SU-DHL-6 (cell line): ENCODE measurements around the gene TREM1.

Source experiments
- H2AFZ ChIP-seq: fragments of 200-600 bp; sonication (generic); 2 replicates; pipeline ENCODE4 v1.6.1; 2014; ENCODE audit warnings: low read depth, mild to moderate bottlenecking, moderate library complexity, mixed read lengths, antibody characterized with exemption, low read length; ENCODE audit not compliant: severe bottlenecking
- H3F3A ChIP-seq: fragments of 200-600 bp; shearing (Covaris generic); 2 replicates; pipeline ENCODE4 v1.6.0; 2016; ENCODE audit warnings: antibody characterized with exemption, mild to moderate bottlenecking; ENCODE audit not compliant: insufficient read depth
- H3K27ac ChIP-seq: fragments of 200-600 bp; sonication (generic); 2 replicates; pipeline ENCODE4 v1.5.1; 2016; ENCODE audit warnings: low read depth, mild to moderate bottlenecking, low read length, moderate library complexity, mixed read lengths
- H3K27me3 ChIP-seq: fragments of 200-600 bp; sonication (generic), shearing (Covaris generic); 2 replicates; pipeline ENCODE4 v1.6.0; 2014; ENCODE audit warnings: mild to moderate bottlenecking, low read length
- H3K36me3 ChIP-seq: fragments of 200-600 bp; sonication (generic); 2 replicates; pipeline ENCODE4 v1.6.1; 2014; ENCODE audit warnings: mild to moderate bottlenecking, low read length, mixed read lengths
- H3K4me2 ChIP-seq: fragments of 300-600, 200-600 bp; shearing (Covaris generic), sonication (generic); 2 replicates; pipeline ENCODE4 v1.6.0; 2014; ENCODE audit warnings: low read length, low read depth, mild to moderate bottlenecking; ENCODE audit not compliant: poor library complexity, severe bottlenecking
- H3K4me3 ChIP-seq: fragments of 200-600 bp; sonication (generic); 2 replicates; pipeline ENCODE4 v1.5.1; 2014; ENCODE audit warnings: antibody characterized with exemption, low read length, mild to moderate bottlenecking, mixed read lengths; ENCODE audit not compliant: insufficient read depth, poor library complexity, severe bottlenecking
- H3K79me2 ChIP-seq: fragments of 200-600 bp; sonication (generic); 2 replicates; pipeline ENCODE4 v1.6.1; 2014; ENCODE audit warnings: mild to moderate bottlenecking, low read length, moderate library complexity; ENCODE audit not compliant: insufficient read depth
- H3K9ac ChIP-seq: fragments of 200-600 bp; sonication (generic); 2 replicates; pipeline ENCODE4 v1.7.0; 2014; ENCODE audit warnings: mild to moderate bottlenecking, low read length
- H3K9me2 ChIP-seq: fragments of 200-600 bp; sonication (generic); replicated peaks from 2 replicates; pipeline ENCODE4 v1.6.1; 2014; ENCODE audit warnings: low read length; ENCODE audit not compliant: insufficient read depth
- H3K9me3 ChIP-seq: fragments of 200-600 bp; sonication (generic); 2 replicates; pipeline ENCODE4 v1.6.1; 2014; ENCODE audit warnings: low read length, mixed read lengths; ENCODE audit not compliant: insufficient read depth
- H4K20me1 ChIP-seq: fragments of 200-600 bp; sonication (generic); 2 replicates; pipeline ENCODE4 v1.6.1; 2014; ENCODE audit warnings: low read depth, mild to moderate bottlenecking, antibody characterized with exemption, low read length, moderate library complexity, mixed read lengths
- CTCF ChIP-seq: fragments of 200-600 bp; sonication (generic); IDR thresholded peaks from one replicate; pipeline ENCODE4 v1.5.1; 2017; ENCODE audit warnings: antibody characterized with exemption, mild to moderate bottlenecking, low read length, moderate library complexity; ENCODE audit not compliant: insufficient read depth, poor library complexity, severe bottlenecking
- EZH2phosphoT487 ChIP-seq: fragments of 200-600 bp; sonication (generic), shearing (Covaris generic); conservative IDR thresholded peaks from 2 replicates; pipeline ENCODE4 v1.6.1; 2018; ENCODE audit warnings: mild to moderate bottlenecking, antibody characterized with exemption, low read length, moderate library complexity, mixed read lengths

TREM1 gene

GRCh38 chr6:41318261-41318653, 31.8 kb upstream of the TREM1 start:
- H4K20me1 ChIP-seq, result no peaks in the 10 kb centered on the region
- H3K4me3 ChIP-seq, result peak overlapping the region; percentile 0
- H2AFZ ChIP-seq, result peak overlapping the region; percentile 56
- H3K36me3 ChIP-seq, result no peaks in the 10 kb centered on the region
- peak overlapping the region; percentile 40 for H3K4me2 ChIP-seq
- no peaks in the 10 kb centered on the region for H3K79me2 ChIP-seq
- no peaks in the 10 kb centered on the region for H3K9me3 ChIP-seq
- TF ChIP-seq CTCF, result no peak
- no peak for TF ChIP-seq EZH2phosphoT487
- H3K27me3 ChIP-seq, result no peaks in the 10 kb centered on the region
- H3F3A ChIP-seq, result peaks cover 19% of the 10 kb centered on the region
- H3K9me2 ChIP-seq, result no peaks in the 10 kb centered on the region
- peak overlapping the region; percentile 36 for H3K9ac ChIP-seq
- no peak overlapping the region for H3K27ac ChIP-seq

- TF ChIP-seq CTCF (no peak), EZH2phosphoT487 (no peak)
- Histone ChIP-seq H3F3A (peaks cover 19% of the 10 kb centered on the region), H3K9me3 (no peaks in the 10 kb centered on the region), H3K36me3 (no peaks in the 10 kb centered on the region), H3K79me2 (no peaks in the 10 kb centered on the region), H3K9me2 (no peaks in the 10 kb centered on the region), H3K27ac (no peak overlapping the region; the same call in 1 of the 2 replicates), H2AFZ (no peak overlapping the region), H3K4me3 (peak overlapping the region; percentile 2), H3K27me3 (no peaks in the 10 kb centered on the region), H3K9ac (no peak overlapping the region), H3K4me2 (peak overlapping the region; percentile 54), H4K20me1 (no peaks in the 10 kb centered on the region)
These were observed 29.6 kb upstream of the TREM1 start for GRCh38 chr6:41315943-41316620.

DNA sequence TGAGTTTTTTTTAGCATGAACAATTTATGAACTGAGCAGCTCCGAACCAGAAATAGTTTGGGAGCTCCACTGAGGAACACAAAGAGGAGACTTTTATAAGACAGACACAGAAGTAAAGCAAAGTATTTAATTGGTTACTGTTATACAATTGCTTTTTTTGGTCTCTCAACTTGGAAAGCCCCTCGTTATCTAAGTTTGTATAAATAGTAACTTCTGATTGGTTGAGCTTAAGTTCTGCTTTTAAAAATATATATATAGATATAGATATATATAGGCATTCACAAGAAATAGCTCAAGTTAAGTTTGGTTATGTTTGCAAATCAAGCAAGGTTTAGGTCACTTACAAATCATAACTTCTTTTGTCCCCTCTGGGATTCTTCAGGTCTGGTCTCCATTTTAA, 28.7 kb upstream of the TREM1 start:
- Histone ChIP-seq H3K27ac (peak overlapping the region; percentile 33), H3K27me3 (no peaks in the 10 kb centered on the region), H3K9ac (no peak overlapping the region), H3K9me3 (no peaks in the 10 kb centered on the region), H3K36me3 (no peaks in the 10 kb centered on the region), H3K9me2 (no peaks in the 10 kb centered on the region), H3F3A (peaks cover 15% of the 10 kb centered on the region), H3K79me2 (no peaks in the 10 kb centered on the region), H3K4me2 (peak overlapping the region; percentile 54), H2AFZ (no peak overlapping the region), H3K4me3 (peak overlapping the region; percentile 14), H4K20me1 (no peaks in the 10 kb centered on the region)
- TF ChIP-seq CTCF, result no peak
- TF ChIP-seq EZH2phosphoT487, result no peak
